Upper lobe of right lung (tissue), 1 donor: ENCODE measurements around the gene PIH1D1. TPM values are rescaled to one million over a fixed set of nuclear protein-coding genes. Genes with fewer than 3 reads are reported as not detected.

Source experiments
- ATAC-seq: fragments of 200-7000 bp; cut with Tn5 transposase; one replicate; pipeline ENCODE4 v1.9.1; 2020; ENCODE audit warnings: mild to moderate bottlenecking, moderate library complexity
- DNase-seq: peaks from one replicate; pipeline ENCODE4 v3.0.0-alpha.2; 2020
- H3K27ac ChIP-seq: fragments of 200-600 bp; one replicate; pipeline ENCODE4 v1.8.0; 2022
- H3K27me3 ChIP-seq: fragments of 200-600 bp; one replicate; pipeline ENCODE4 v1.8.0; 2022; ENCODE audit warnings: mild to moderate bottlenecking
- H3K36me3 ChIP-seq: fragments of 200-600 bp; one replicate; pipeline ENCODE4 v1.8.0; 2022
- H3K4me1 ChIP-seq: fragments of 200-600 bp; one replicate; pipeline ENCODE4 v1.8.0; 2022
- H3K4me3 ChIP-seq: fragments of 200-600 bp; one replicate; pipeline ENCODE4 v1.8.0; 2022; ENCODE audit warnings: mild to moderate bottlenecking
- H3K9me3 ChIP-seq: fragments of 200-600 bp; one replicate; pipeline ENCODE4 v1.8.0; 2022
- intact Hi-C: fragments of 100-400 bp; cut with DNase I; formaldehyde crosslinking; loops from one replicate; pipeline ENCODE4 v1.11.0; 2022
- total RNA-seq: library from RNA; stranded (reverse); fragmentation: NEBNext Ultra II Directional; extraction: Animal tissue kit (Norgen Biotek cat#: 25700); gene quantifications from one replicate; pipeline ENCODE4 v1.2.1, GENCODE V29; 2021
- TF ChIP-seq, protein P1 (sequence below): fragments of 200-600 bp; IDR thresholded peaks from one replicate; pipeline ENCODE4 v1.8.0; 2022; ENCODE audit warnings: antibody characterized with exemption
- donor health status: DM: no; HTN: yes; CAD: no; lungs with severe emphysema.

Gene PIH1D1
- total RNA-seq, 1 donor from 2014 or later: 64.2 TPM

DNA sequence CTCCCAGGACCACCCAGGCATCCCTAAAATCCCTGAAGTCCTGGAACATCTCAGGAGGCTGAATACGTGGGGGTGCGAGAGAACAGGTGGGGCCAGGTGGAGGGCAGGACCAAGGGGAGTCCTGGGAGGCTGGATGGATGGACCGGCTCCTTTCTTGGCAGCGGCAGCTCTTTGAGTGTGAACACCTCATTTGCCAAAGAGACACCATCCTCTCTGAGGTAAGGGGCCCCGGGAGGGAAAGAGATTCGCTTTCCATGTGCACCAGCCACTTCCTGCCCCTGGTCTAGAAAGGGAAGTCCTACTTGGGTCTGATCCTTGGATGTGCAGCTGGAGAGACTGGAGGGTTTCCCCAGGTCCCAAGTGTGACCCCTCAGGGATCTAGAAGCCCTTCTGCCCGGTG is 44.5 kb downstream of the PIH1D1 start:
- Histone ChIP-seq H3K36me3 (no peaks in the 10 kb centered on the region), H3K9me3 (no peaks in the 10 kb centered on the region), H3K27me3 (no peaks in the 10 kb centered on the region), H3K4me1 (no peaks in the 10 kb centered on the region), H3K4me3 (no peak overlapping the region), H3K27ac (no peak overlapping the region)
- DNase-seq (no peak), ATAC-seq (no peak)
- intact Hi-C loops: no loop called here
- TF ChIP-seq, protein P1, sequence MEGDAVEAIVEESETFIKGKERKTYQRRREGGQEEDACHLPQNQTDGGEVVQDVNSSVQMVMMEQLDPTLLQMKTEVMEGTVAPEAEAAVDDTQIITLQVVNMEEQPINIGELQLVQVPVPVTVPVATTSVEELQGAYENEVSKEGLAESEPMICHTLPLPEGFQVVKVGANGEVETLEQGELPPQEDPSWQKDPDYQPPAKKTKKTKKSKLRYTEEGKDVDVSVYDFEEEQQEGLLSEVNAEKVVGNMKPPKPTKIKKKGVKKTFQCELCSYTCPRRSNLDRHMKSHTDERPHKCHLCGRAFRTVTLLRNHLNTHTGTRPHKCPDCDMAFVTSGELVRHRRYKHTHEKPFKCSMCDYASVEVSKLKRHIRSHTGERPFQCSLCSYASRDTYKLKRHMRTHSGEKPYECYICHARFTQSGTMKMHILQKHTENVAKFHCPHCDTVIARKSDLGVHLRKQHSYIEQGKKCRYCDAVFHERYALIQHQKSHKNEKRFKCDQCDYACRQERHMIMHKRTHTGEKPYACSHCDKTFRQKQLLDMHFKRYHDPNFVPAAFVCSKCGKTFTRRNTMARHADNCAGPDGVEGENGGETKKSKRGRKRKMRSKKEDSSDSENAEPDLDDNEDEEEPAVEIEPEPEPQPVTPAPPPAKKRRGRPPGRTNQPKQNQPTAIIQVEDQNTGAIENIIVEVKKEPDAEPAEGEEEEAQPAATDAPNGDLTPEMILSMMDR: no peak

DNA sequence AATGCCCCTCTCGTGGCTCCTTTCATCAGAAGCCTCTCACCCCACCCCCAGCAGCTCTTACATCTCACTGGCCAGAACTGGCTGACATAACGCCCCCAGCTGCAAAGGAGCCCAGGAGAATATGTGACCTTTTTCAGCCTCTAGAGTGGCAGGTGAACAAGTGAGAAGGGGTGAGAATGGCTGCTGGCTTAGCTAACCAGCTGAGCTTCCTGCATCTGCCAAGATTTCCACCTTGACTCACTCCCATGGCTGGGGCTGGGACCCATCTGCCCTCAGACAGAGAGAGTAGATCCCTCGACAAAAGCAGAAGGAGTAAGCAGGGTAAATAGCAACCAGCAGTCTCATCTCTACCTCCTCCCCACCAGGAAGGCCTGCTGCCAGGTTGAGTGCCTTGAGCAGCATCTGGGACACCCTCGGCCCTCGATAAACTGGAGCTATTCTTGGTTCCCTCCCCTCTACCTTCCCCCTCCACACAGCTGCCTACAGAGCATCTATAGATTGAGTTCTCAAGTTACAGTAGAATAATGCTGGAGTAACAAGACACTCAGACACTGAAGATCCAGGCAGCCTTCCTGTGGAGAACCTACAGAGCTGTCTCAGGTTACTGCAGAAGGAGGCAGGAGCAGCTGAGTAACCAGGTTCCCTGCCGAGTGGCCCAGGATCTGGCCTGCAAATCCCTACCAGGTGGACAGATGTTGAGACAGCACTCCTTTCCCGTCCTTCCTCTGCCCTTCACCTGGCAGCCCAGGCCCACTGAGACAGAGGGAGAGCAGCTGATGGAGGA is 48.0 kb downstream of the PIH1D1 start:
- Histone ChIP-seq H3K27me3 (no peaks in the 10 kb centered on the region), H3K9me3 (no peaks in the 10 kb centered on the region), H3K27ac (no peak overlapping the region), H3K4me3 (no peak overlapping the region), H3K4me1 (no peaks in the 10 kb centered on the region), H3K36me3 (no peaks in the 10 kb centered on the region)
- no peak for ATAC-seq
- no peak for DNase-seq
- intact Hi-C loops: no loop called here
- TF ChIP-seq, protein P1: no peak

DNA sequence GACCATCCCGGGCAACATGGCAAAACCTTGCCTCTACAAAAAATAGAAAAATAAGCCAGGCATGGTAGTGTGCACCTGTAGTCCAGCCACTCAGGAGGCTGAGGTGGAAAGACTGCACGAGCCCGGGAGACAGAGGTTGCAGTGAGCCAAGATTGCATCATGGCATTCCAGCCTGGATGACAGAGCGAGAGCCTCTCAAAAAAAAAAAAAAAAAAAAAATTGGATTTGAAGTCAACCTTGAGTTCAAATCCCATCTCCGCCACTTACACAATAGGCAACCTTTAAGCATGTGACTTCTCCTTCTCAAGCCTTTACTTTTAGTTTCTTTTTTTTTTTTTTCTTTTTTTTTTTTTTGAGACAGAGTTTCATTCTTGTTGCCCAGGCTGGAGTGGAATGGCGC is 51.6 kb downstream of the PIH1D1 start:
- Histone ChIP-seq H3K4me3 (no peak overlapping the region), H3K4me1 (no peaks in the 10 kb centered on the region), H3K27me3 (no peaks in the 10 kb centered on the region), H3K36me3 (no peaks in the 10 kb centered on the region), H3K27ac (no peak overlapping the region), H3K9me3 (no peaks in the 10 kb centered on the region)
- DNase-seq (no peak), ATAC-seq (no peak)
- intact Hi-C loops: no loop called here
- TF ChIP-seq, protein P1: no peak

DNA sequence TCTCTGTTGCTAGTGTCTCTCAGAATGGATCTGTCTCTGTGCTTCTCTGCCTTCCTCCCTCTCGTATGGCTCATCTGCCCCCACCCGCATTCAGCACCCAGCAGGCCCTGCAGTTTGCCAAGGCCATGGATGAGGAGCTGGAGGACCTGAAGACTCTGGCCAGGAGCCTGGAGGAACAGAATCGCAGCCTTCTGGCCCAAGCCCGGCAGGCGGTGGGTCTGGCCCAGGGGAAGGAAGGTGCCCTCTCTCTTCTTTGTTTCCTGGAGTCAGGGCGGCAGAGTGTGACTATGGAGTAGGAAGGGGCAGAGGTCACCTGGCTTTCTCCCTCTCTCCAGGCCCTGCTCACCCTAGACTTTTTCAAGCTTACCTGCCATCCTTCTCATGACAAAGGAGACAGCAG is 52.7 kb downstream of the PIH1D1 start:
- H3K27ac ChIP-seq: no peak overlapping the region
- DNase-seq: no peak
- intact Hi-C loops: no loop called here
- H3K9me3 ChIP-seq: no peaks in the 10 kb centered on the region
- no peak overlapping the region for H3K4me3 ChIP-seq
- no peaks in the 10 kb centered on the region for H3K36me3 ChIP-seq
- H3K4me1 ChIP-seq: no peaks in the 10 kb centered on the region
- no peaks in the 10 kb centered on the region for H3K27me3 ChIP-seq
- TF ChIP-seq, protein P1: no peak
- no peak for ATAC-seq

DNA sequence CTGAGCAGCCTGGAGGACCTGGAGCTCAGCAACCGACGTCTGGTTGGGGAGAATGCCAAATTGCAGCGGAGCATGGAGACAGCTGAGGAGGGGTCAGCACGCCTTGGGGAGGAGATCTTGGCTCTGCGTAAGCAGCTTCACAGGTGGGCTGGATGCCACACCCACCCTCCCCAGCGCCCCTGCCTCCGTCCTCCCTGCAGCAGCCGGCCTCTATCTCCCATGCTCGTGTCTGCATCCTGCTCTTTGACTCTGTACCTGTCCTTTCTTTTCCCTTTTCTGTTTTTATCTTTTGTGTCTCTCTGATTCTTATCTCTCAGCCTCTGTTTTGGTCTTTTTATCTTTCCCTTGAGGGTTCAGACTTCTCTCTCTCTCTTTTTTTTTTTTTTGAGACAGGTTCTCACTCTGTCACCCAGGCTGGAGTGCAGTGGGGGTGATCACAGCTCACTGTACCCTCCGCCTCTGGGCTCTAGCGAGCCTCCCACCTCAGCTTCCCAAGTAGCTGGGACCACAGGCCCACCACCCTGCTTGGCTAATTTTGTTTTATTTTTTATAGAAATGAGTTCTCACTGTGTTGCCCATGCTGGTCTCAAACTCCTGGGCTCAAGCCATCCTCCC is 53.5 kb downstream of the PIH1D1 start:
- no peak for DNase-seq

More for the DNA sequence above, 53.5 kb downstream of the PIH1D1 start:
- no peak for ATAC-seq
- no peaks in the 10 kb centered on the region for H3K4me1 ChIP-seq
- no peak overlapping the region for H3K27ac ChIP-seq
- no peaks in the 10 kb centered on the region for H3K36me3 ChIP-seq
- no peak overlapping the region for H3K4me3 ChIP-seq
- no peaks in the 10 kb centered on the region for H3K27me3 ChIP-seq
- intact Hi-C loops: no loop called here
- H3K9me3 ChIP-seq: no peaks in the 10 kb centered on the region
- TF ChIP-seq, protein P1: no peak
